Measurements from ENCODE around the gene ADGRL2.
A peak's percentile ranks its signal among the peaks of the same experiment; 100 is the strongest.

Gene ADGRL2

GRCh38 chr1:81920886-81921285 is 120.2 kb downstream of the ADGRL2 start:
- no peak for DNase-seq

- DNase-seq: no peak
These were observed 120.6 kb downstream of the ADGRL2 start for GRCh38 chr1:81921344-81921743.

GRCh38 chr1:81921851-81922462 is 121.2 kb downstream of the ADGRL2 start:
- no peak for DNase-seq

- DNase-seq: no peak
These were observed 122.2 kb downstream of the ADGRL2 start for GRCh38 chr1:81922955-81923354.

GRCh38 chr1:81929106-81929505 is 128.4 kb downstream of the ADGRL2 start:
- DNase-seq: no peak

GRCh38 chr1:81936853-81937252 is 136.1 kb downstream of the ADGRL2 start:
- peak; percentile 64 to 82 for DNase-seq

- DNase-seq: peak in 1 of 2 experiments; percentile 16
These were observed 137.2 kb downstream of the ADGRL2 start for GRCh38 chr1:81937791-81938450.

GRCh38 chr1:81948495-81948894 is 147.8 kb downstream of the ADGRL2 start:
- no peak for DNase-seq

GRCh38 chr1:81949421-81949820 is 148.7 kb downstream of the ADGRL2 start:
- no peak for DNase-seq

- DNase-seq: no peak
These were observed 149.3 kb downstream of the ADGRL2 start for GRCh38 chr1:81950037-81950436.

GRCh38 chr1:81950591-81951244 is 150.0 kb downstream of the ADGRL2 start:
- DNase-seq: no peak

GRCh38 chr1:81954534-81955020 is 153.8 kb downstream of the ADGRL2 start:
- no peak for DNase-seq

- DNase-seq: no peak
These were observed 167.2 kb downstream of the ADGRL2 start for GRCh38 chr1:81967951-81968350.

GRCh38 chr1:81970416-81970815 is 169.7 kb downstream of the ADGRL2 start:
- no peak for DNase-seq

- no peak for DNase-seq
These were observed 173.6 kb downstream of the ADGRL2 start for GRCh38 chr1:81974222-81974841.

GRCh38 chr1:81974883-81975555 is 174.3 kb downstream of the ADGRL2 start:
- DNase-seq: no peak

- no peak for DNase-seq
These were observed 175.8 kb downstream of the ADGRL2 start for GRCh38 chr1:81976539-81976938.

- DNase-seq: no peak
These were observed 178.2 kb downstream of the ADGRL2 start for GRCh38 chr1:81978945-81979344.

GRCh38 chr1:81982523-81982922 is 181.8 kb downstream of the ADGRL2 start:
- no peak for DNase-seq

- DNase-seq: no peak
These were observed 188.8 kb downstream of the ADGRL2 start for GRCh38 chr1:81989524-81989923.

- no peak for DNase-seq
These were observed 189.5 kb downstream of the ADGRL2 start for GRCh38 chr1:81990241-81990640.

- DNase-seq: peak in 1 of 2 experiments; percentile 59
These were observed 197.4 kb downstream of the ADGRL2 start for GRCh38 chr1:81998165-81998564.

- no peak for DNase-seq
These were observed 198.6 kb downstream of the ADGRL2 start for GRCh38 chr1:81999364-81999763.

Measured in NCI-H446 (cell line).